ENCODE measurements around the gene HOXD3. TPM values are rescaled to one million over a fixed set of nuclear protein-coding genes. Genes with fewer than 3 reads are reported as not detected.
A peak's percentile ranks its signal among the peaks of the same experiment; 100 is the strongest.

Gene HOXD3
- total and polyA plus RNA-seq, 4 donors, result 1.5 to 13.4 (median 6.0) TPM

DNA sequence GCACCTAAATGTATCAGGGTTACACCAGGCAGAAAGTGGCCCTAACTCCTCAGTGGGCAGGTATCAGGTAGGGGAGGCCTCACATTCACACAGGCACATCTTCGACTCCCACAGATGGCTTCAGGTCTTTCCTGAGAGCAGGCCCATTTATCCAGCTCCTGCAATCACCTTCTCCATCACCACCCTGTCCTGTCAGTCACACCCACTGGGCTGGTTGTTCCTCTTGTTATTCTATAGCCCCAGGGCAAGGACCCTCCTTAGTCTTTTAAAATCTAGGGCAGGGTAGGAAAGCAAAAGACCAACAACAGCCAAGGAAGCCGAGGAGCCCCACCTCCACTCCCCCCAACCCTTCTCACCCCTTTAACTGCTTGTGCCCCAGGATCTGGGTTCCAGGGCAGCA, 14.8 kb upstream of the HOXD3 start:
- H3K36me3 ChIP-seq (ENCODE audit: control insufficient read depth in 1 of 2, insufficient read depth in 2 of 2, low read length in 1 of 2), result no peaks in the 10 kb centered on the region
- H3K27me3 ChIP-seq (ENCODE audit: control insufficient read depth in 1 of 2, insufficient read depth in 2 of 2, low read length in 1 of 2), result no peaks in the 10 kb centered on the region
- no peak overlapping the region for H3K27ac ChIP-seq (ENCODE audit: low read depth in 1 of 2, low read length in 2 of 2)
- DNase-seq, result no peak
- no peak overlapping the region for H3K4me3 ChIP-seq (ENCODE audit: low read length in 2 of 2)
- no peaks in the 10 kb centered on the region for H3K9me3 ChIP-seq (ENCODE audit: control insufficient read depth, low read length)
- ATAC-seq (ENCODE audit: low FRiP score), result no peak
- intact Hi-C loops (cut with DNase I), result loop anchor here (5.0 to 10.0 kb wide), 3 partner anchors 123 to 495 kb away; partner anchors contain the start of gene MTX2 (in 1 of the 2)
- WGBS, 2 donors, result 92 to 93% methylated on average over 2 of the region's 2 CpGs
- H3K4me1 ChIP-seq (ENCODE audit: control insufficient read depth in 1 of 2, insufficient read depth in 2 of 2, low read length in 2 of 2), result no peaks in the 10 kb centered on the region

DNA sequence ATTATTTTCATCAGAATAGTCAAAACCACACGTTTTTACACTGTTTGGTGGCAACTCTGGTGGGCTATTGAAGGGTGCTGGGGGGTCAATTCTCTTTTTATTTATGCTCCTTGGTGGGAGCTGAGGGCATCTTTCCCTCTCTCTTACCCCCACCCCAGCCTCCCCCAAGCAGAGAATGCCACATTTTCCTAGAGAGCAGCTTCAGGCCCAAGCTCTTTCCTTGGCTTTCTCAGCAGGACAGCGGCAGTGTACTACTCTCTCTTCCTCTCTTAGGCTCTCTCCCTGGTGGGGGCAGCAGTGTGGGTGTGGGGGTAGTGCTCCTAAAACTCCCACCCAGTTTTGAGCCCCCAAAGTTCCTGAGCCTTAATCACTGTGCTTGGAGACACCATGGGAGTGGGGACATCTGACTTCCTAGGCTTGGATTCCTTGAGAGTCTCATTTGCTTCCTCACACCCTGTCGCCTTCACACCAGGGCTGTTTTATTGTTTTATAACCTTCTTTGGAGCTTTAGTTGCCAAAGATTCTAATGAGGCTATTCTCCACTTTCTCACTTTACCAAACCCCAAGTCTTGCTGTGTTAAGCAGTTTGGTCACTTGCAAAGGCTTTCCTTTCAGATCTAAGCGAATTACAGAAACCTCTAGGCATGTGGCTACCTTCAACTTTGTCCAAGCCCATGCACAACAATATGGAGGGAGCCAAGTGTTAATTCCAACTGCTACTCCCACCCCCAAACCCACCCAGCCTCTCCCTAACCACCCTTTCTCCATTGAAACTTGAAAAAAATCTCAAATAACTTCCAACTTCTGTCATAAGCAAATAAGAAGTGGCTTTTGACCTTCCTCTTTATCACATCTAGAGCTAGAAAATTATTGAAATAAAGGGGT, 11.8 kb upstream of the HOXD3 start:
- H3K4me1 ChIP-seq (ENCODE audit: control insufficient read depth in 1 of 2, insufficient read depth in 2 of 2, low read length in 2 of 2), result no peaks in the 10 kb centered on the region
- no peaks in the 10 kb centered on the region for H3K27me3 ChIP-seq (ENCODE audit: control insufficient read depth in 1 of 2, insufficient read depth in 2 of 2, low read length in 1 of 2)
- DNase-seq (peak in 1 of 2 donors; percentile 35), ATAC-seq (ENCODE audit: low FRiP score) (no peak)
- no peaks in the 10 kb centered on the region for H3K9me3 ChIP-seq (ENCODE audit: control insufficient read depth, low read length)
- no peaks in the 10 kb centered on the region for H3K36me3 ChIP-seq (ENCODE audit: control insufficient read depth in 1 of 2, insufficient read depth in 2 of 2, low read length in 1 of 2)
- intact Hi-C loops (cut with DNase I), result loop anchor here in 1 of 2 donors (10.0 kb wide), 1 partner anchor 119 kb away; the partner anchor contains the start of gene MTX2
- no peak overlapping the region for H3K27ac ChIP-seq (ENCODE audit: low read depth in 1 of 2, low read length in 2 of 2)
- WGBS, 2 donors, result 89 to 93% methylated on average over 4 of the region's 4 CpGs
- H3K4me3 ChIP-seq (ENCODE audit: low read length in 2 of 2), result no peak overlapping the region

DNA sequence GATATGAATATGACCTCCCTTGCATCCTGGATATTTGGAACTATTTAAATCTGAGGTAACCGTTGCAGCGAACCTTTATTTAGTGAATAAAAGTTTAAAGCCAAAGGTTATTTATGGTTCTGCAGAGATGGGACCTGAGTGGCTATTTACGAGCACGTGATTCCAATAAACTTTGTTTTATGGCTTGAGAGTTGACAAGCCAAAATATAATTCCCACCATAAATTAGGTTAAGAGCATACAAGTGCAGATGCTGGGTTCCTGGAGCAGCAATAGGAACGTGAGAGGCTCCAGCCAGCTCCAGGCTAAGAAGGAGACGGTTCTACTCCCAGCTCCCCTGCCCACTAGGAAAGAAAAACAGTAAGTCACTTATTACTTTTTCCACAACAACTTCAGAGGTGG, 11.0 kb upstream of the HOXD3 start:
- H3K27ac ChIP-seq (ENCODE audit: low read depth in 1 of 2, low read length in 2 of 2), result no peak overlapping the region
- H3K9me3 ChIP-seq (ENCODE audit: control insufficient read depth, low read length), result no peaks in the 10 kb centered on the region
- ATAC-seq (ENCODE audit: low FRiP score), result no peak
- no peaks in the 10 kb centered on the region for H3K36me3 ChIP-seq (ENCODE audit: control insufficient read depth in 1 of 2, insufficient read depth in 2 of 2, low read length in 1 of 2)
- no peak for DNase-seq
- intact Hi-C loops (cut with DNase I), result loop anchor here in 1 of 2 donors (10.0 kb wide), 1 partner anchor 119 kb away; the partner anchor contains the start of gene MTX2
- WGBS, 2 donors, result 69 to 86% methylated on average over 6 of the region's 6 CpGs
- H3K4me3 ChIP-seq (ENCODE audit: low read length in 2 of 2), result no peak overlapping the region
- H3K27me3 ChIP-seq (ENCODE audit: control insufficient read depth in 1 of 2, insufficient read depth in 2 of 2, low read length in 1 of 2), result no peaks in the 10 kb centered on the region
- no peaks in the 10 kb centered on the region for H3K4me1 ChIP-seq (ENCODE audit: control insufficient read depth in 1 of 2, insufficient read depth in 2 of 2, low read length in 2 of 2)

DNA sequence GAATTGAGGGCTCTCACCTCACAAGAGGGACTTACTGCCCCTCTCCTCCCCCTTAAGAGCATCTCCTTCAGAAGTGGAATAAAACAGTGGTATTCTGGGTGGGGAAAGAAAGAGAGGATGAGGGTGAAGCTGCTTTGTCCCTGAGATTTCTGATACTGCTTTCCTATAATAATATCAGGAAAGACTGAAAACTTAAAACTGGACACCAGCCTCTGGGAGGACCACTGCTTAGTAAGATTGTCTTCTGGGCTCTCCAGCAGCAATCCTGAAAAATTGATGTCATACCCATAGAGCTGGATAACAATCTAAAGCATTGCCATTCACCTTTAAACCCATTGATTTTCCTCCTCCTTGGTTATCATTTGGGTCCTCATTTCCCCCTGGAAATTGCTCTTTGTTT, 10.5 kb upstream of the HOXD3 start:
- Histone ChIP-seq H3K27me3 (ENCODE audit: control insufficient read depth in 1 of 2, insufficient read depth in 2 of 2, low read length in 1 of 2) (no peaks in the 10 kb centered on the region), H3K4me1 (ENCODE audit: control insufficient read depth in 1 of 2, insufficient read depth in 2 of 2, low read length in 2 of 2) (no peaks in the 10 kb centered on the region)
- intact Hi-C loops (cut with DNase I), result loop anchor here in 1 of 2 donors (10.0 kb wide), 1 partner anchor 118 kb away; the partner anchor contains the start of gene MTX2

DNA sequence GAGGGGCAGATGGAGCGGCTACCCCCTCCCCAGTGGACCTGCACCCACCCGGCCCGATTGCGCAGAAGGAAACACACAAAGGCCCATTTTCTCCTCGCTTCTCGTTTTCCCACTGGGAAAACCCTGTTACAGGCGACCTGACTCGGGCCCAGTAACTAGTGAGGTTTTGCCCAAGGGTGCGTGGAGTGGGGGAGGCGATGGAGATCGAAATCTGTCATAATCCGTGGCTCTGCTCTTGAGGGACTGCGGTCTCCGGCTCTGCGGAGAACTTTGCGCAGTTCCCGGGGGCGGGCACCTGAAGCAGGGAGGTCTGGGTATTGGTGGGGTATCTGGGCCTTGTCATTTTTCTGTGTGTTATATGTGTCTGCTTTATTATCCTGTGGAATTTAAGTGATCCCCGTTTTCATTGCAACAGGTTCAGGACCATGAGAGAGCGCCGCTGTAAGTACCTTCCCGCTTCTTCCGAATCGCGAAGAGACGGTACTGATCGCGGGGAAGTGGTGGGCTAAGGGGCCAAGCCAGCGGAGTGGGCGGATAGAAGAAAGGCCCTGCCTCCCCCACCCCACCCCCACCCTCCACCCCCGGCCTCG, 9.8 kb upstream of the HOXD3 start:
- Histone ChIP-seq H3K27ac (ENCODE audit: low read depth in 1 of 2, low read length in 2 of 2) (no peak overlapping the region), H3K9me3 (ENCODE audit: control insufficient read depth, low read length) (no peaks in the 10 kb centered on the region), H3K27me3 (ENCODE audit: control insufficient read depth in 1 of 2, insufficient read depth in 2 of 2, low read length in 1 of 2) (no peaks in the 10 kb centered on the region), H3K4me3 (ENCODE audit: low read length in 2 of 2) (no peak overlapping the region), H3K4me1 (ENCODE audit: control insufficient read depth in 1 of 2, insufficient read depth in 2 of 2, low read length in 2 of 2) (no peaks in the 10 kb centered on the region), H3K36me3 (ENCODE audit: control insufficient read depth in 1 of 2, insufficient read depth in 2 of 2, low read length in 1 of 2) (no peaks in the 10 kb centered on the region)
- 75 to 87% methylated on average over 32 of the region's 32 CpGs for WGBS, 2 donors
- ATAC-seq (ENCODE audit: low FRiP score) (no peak), DNase-seq (peak in 1 of 2 donors; percentile 55)
- intact Hi-C loops (cut with DNase I), result loop anchor here in 1 of 2 donors (10.0 kb wide), 1 partner anchor 117 kb away; the partner anchor contains the start of gene MTX2

More for the DNA sequence above, 10.5 kb upstream of the HOXD3 start:
- no peaks in the 10 kb centered on the region for H3K9me3 ChIP-seq (ENCODE audit: control insufficient read depth, low read length)
- H3K36me3 ChIP-seq (ENCODE audit: control insufficient read depth in 1 of 2, insufficient read depth in 2 of 2, low read length in 1 of 2), result no peaks in the 10 kb centered on the region
- DNase-seq (no peak), ATAC-seq (ENCODE audit: low FRiP score) (no peak)
- H3K27ac ChIP-seq (ENCODE audit: low read depth in 1 of 2, low read length in 2 of 2), result no peak overlapping the region
- no peak overlapping the region for H3K4me3 ChIP-seq (ENCODE audit: low read length in 2 of 2)

DNA sequence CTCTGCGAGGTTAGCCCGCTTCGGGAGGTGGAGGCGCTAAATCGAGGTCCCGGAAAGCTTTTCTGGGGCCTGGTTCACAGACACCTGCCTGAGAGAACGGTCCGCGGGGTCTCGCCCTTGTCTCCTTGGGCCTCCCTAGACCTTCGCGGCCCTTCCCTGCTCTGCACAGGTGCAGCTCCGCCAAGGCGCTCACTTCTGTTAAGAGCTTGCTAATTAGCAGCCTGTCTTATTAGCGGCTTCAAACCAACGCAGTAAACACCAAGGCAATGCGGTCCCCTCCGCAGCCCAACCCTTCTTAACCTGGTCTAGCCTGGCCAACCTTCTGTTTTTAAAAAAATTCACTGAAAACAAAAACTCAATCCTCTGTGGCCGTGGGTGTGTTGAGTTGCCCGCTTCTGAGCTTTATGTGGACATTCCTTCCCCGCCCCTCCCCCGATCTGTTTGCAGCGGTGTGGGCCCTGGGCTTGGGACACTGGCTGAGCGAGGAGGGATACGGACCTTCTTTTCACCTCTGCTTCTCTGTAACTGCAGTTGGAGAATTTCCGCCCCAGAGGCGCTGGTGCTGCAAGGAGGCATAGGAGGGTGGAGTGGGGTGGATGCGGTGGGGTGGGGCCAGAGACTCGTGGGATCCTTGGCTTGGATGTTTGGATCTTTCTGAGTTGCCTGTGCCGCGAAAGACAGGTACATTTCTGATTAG, 9.2 kb upstream of the HOXD3 start:
- ATAC-seq (ENCODE audit: low FRiP score), result no peak
- whole genome bisulfite sequencing, 2 donors, result 62 to 81% methylated on average over 31 of the region's 31 CpGs
- peak in 1 of 2 donors; percentile 63 for DNase-seq

DNA sequence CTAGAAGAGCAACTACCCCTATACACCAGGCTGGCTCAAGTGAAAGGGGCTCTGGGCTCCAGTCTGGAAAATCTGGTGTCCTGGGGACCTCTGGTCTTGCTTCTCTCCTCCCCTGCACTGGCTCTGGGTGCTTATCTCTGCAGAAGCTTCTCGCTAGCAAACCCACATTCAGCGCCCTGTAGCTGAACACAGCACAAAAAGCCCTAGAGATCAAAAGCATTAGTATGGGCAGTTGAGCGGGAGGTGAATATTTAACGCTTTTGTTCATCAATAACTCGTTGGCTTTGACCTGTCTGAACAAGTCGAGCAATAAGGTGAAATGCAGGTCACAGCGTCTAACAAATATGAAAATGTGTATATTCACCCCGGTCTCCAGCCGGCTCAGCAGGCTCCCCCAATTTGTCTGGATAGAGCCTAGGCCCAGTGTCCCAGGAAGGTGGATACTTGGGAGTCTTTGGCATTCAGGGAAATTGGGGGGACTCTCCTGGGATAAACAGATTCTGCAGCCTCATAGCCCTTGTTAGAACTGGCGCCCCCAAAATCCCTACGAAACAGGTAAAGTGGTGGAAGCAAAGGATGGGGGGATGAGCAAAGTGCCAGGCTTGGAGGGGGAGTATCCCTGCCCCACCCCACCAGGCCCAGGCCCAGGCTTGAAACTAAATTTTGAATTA, 8.2 kb upstream of the HOXD3 start:
- 87 to 93% methylated on average over 11 of the region's 11 CpGs for WGBS, 2 donors
- Histone ChIP-seq H3K27ac (ENCODE audit: low read depth in 1 of 2, low read length in 2 of 2) (no peak overlapping the region), H3K9me3 (ENCODE audit: control insufficient read depth, low read length) (no peaks in the 10 kb centered on the region), H3K4me3 (ENCODE audit: low read length in 2 of 2) (no peak overlapping the region), H3K4me1 (ENCODE audit: control insufficient read depth in 1 of 2, insufficient read depth in 2 of 2, low read length in 2 of 2) (no peaks in the 10 kb centered on the region), H3K27me3 (ENCODE audit: control insufficient read depth in 1 of 2, insufficient read depth in 2 of 2, low read length in 1 of 2) (no peaks in the 10 kb centered on the region), H3K36me3 (ENCODE audit: control insufficient read depth in 1 of 2, insufficient read depth in 2 of 2, low read length in 1 of 2) (no peaks in the 10 kb centered on the region)
- intact Hi-C loops (cut with DNase I), result loop anchor here in 1 of 2 donors (10.0 kb wide), 1 partner anchor 116 kb away; the partner anchor contains the start of gene MTX2
- no peak for DNase-seq
- ATAC-seq (ENCODE audit: low FRiP score), result no peak

More for the DNA sequence above, 9.2 kb upstream of the HOXD3 start:
- H3K9me3 ChIP-seq (ENCODE audit: control insufficient read depth, low read length), result no peaks in the 10 kb centered on the region
- no peaks in the 10 kb centered on the region for H3K27me3 ChIP-seq (ENCODE audit: control insufficient read depth in 1 of 2, insufficient read depth in 2 of 2, low read length in 1 of 2)
- no peaks in the 10 kb centered on the region for H3K4me1 ChIP-seq (ENCODE audit: control insufficient read depth in 1 of 2, insufficient read depth in 2 of 2, low read length in 2 of 2)
- intact Hi-C loops (cut with DNase I), result loop anchor here in 1 of 2 donors (10.0 kb wide), 1 partner anchor 117 kb away; the partner anchor contains the start of gene MTX2
- no peak overlapping the region for H3K27ac ChIP-seq (ENCODE audit: low read depth in 1 of 2, low read length in 2 of 2)
- no peaks in the 10 kb centered on the region for H3K36me3 ChIP-seq (ENCODE audit: control insufficient read depth in 1 of 2, insufficient read depth in 2 of 2, low read length in 1 of 2)
- no peak overlapping the region for H3K4me3 ChIP-seq (ENCODE audit: low read length in 2 of 2)

DNA sequence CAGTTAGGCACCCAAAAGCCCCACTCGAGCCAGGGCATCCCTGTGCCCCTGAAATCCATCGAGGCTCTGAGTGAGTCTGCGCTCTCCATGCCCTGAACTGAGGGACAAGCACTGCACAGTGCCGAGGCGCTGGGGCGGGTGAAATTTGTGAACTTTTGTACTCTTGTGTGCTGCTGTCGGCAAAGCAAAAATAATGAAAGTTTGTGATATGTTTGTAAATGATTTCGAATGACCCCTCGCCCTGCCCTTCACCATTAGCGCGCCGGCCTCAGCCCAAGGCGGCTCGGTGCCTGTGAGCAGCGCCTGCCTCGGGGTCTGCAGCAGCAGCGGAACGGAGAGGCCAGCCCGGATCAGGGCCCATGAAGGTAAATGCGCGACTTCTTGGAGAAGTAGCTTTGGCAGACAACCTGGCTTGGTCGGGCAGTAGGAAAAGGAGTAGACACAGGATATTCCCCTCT, 7.6 kb upstream of the HOXD3 start:
- 78 to 93% methylated on average over 22 of the region's 22 CpGs for WGBS, 2 donors
- no peak overlapping the region for H3K4me3 ChIP-seq (ENCODE audit: low read length in 2 of 2)
- H3K27ac ChIP-seq (ENCODE audit: low read depth in 1 of 2, low read length in 2 of 2), result no peak overlapping the region
- no peaks in the 10 kb centered on the region for H3K9me3 ChIP-seq (ENCODE audit: control insufficient read depth, low read length)
- H3K36me3 ChIP-seq (ENCODE audit: control insufficient read depth in 1 of 2, insufficient read depth in 2 of 2, low read length in 1 of 2), result no peaks in the 10 kb centered on the region
- no peaks in the 10 kb centered on the region for H3K4me1 ChIP-seq (ENCODE audit: control insufficient read depth in 1 of 2, insufficient read depth in 2 of 2, low read length in 2 of 2)
- intact Hi-C loops (cut with DNase I), result loop anchor here in 1 of 2 donors (10.0 kb wide), 1 partner anchor 115 kb away; the partner anchor contains the start of gene MTX2
- no peaks in the 10 kb centered on the region for H3K27me3 ChIP-seq (ENCODE audit: control insufficient read depth in 1 of 2, insufficient read depth in 2 of 2, low read length in 1 of 2)
- no peak for ATAC-seq (ENCODE audit: low FRiP score)
- peak in 1 of 2 donors; percentile 72 for DNase-seq
